ENCODE measurements around the gene MUSK. TPM values are rescaled to one million over a fixed set of nuclear protein-coding genes. Genes with fewer than 3 reads are reported as not detected.

The MUSK gene
- not detected in 2 replicates for total RNA-seq

DNA sequence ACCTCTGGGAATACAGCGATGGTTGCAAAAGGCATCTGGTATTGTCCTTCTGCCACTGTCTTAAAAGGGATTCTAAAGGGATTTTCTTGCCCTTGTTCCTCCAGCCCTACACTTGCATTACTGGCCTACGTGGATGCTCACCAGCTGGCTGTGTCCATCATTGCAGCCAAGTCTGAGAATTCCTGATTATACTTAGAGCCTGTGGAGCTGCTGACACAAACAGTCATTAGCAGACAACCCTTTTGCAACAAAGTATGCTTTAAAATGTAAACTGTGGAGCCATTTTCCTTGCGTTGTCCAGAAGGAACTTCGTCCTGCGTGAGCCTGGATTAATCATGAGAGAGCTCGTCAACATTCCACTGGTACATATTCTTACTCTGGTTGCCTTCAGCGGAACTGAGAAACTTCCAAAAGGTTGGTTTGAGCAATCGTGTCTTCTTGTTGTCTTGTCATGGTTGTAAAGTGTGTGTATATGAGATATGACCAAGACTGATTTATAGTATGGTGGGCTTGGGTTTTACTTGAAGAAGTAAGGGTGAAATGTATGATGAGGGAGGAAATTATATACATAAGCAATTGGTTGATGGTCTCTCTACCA, at the start of gene MUSK:
Gene MUSK, plus strand, starts transcription at position 222 of the 598 bp plus-strand sequence. Its CDS starts 114 bp downstream, at position 336.
- intact Hi-C loops (cut with micrococcal nuclease): no loop called here
- no peak within 1 kb of the TSS for H3K4me3 Mint-ChIP-seq (ENCODE audit: low read depth)
- no peaks in the 10 kb centered on the region for H3K9me3 Mint-ChIP-seq
- H3K27ac Mint-ChIP-seq: no peak within 1 kb of the TSS
- DNase-seq (ENCODE audit: low spot score): no peak
- no peaks in the 10 kb centered on the region for H3K27me3 Mint-ChIP-seq (ENCODE audit: low read depth)
- no peaks in the 10 kb centered on the region for H3K4me1 Mint-ChIP-seq (ENCODE audit: low read depth)
- no peaks in the 10 kb centered on the region for H3K36me3 Mint-ChIP-seq (ENCODE audit: low read depth)

DNA sequence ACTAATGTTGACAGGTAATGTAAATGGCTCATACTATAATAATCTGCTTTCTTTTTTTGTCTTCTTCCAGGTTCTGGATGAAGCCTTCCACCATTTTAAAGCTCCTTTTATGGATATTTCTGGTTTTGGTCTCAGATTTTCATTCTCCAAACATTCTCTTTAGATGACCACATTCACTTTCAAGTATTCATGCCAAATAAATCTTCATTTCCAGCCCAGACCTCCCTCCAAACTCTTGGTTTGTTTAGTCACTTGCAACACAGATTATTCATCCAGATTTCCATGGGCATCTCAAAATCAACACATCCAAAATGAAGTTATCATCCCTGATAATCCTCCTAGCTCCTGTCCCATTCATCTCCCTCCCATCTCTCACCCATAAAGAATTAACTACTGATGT, 48.8 kb upstream of the MUSK start:
- no peak for DNase-seq (ENCODE audit: low spot score)
- Mint-ChIP-seq H3K9me3 (no peaks in the 10 kb centered on the region), H3K36me3 (ENCODE audit: low read depth) (no peaks in the 10 kb centered on the region), H3K27ac (no peak overlapping the region), H3K27me3 (ENCODE audit: low read depth) (peaks cover 11% of the 10 kb centered on the region), H3K4me3 (ENCODE audit: low read depth) (no peak overlapping the region), H3K4me1 (ENCODE audit: low read depth) (no peaks in the 10 kb centered on the region)
- intact Hi-C loops (cut with micrococcal nuclease): loop anchor here (10.0 kb wide), 2 partner anchors 675 to 735 kb away; no protein-coding TSS in a partner anchor

DNA sequence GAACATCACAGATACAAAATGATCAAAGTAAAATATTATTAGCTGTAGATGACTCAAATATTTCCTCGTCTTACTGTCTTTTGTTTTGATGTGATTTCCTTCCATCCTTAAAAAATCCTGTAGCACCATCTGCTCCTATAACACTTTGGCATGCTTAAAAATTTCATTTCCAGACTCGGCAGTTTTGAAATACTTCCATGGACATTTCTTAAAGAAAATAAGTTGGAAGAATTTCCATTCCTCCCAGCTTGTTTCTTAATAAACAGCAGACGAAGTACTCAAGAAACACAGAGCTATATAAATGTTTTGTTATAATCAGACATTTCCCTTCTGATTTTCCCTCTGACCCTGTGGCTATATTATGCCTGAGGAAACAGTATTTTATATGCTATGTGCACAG, 47.9 kb upstream of the MUSK start:
- H3K36me3 Mint-ChIP-seq (ENCODE audit: low read depth): no peaks in the 10 kb centered on the region
- no peak overlapping the region for H3K4me3 Mint-ChIP-seq (ENCODE audit: low read depth)
- no peak overlapping the region for H3K27ac Mint-ChIP-seq
- intact Hi-C loops (cut with micrococcal nuclease): loop anchor here (10.0 kb wide), 2 partner anchors 674 to 736 kb away; no protein-coding TSS in a partner anchor
- no peak for DNase-seq (ENCODE audit: low spot score)
- H3K27me3 Mint-ChIP-seq (ENCODE audit: low read depth): peaks cover 11% of the 10 kb centered on the region
- H3K4me1 Mint-ChIP-seq (ENCODE audit: low read depth): no peaks in the 10 kb centered on the region
- H3K9me3 Mint-ChIP-seq: no peaks in the 10 kb centered on the region

DNA sequence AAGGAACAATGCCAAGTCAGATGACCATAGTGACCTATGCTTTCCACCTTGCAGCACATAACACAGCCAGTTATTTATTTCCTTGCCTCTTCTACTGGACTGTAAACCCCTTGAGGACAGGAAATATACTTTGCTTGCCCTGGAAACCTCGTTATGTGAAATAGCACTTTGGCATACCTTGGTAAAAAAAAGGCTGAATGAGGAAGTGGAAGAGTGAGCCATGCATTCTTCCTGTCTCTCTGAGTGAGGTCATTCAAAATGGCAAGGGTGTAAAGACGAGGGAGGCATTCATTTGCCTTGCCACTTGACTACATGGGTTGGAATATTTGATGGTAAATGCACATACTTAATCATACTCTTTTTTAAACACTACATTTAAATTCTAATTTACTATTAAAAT, 46.2 kb upstream of the MUSK start:
- Mint-ChIP-seq H3K4me1 (ENCODE audit: low read depth) (peaks cover 10% of the 10 kb centered on the region), H3K27ac (no peak overlapping the region), H3K27me3 (ENCODE audit: low read depth) (peaks cover 11% of the 10 kb centered on the region), H3K9me3 (no peaks in the 10 kb centered on the region), H3K36me3 (ENCODE audit: low read depth) (no peaks in the 10 kb centered on the region), H3K4me3 (ENCODE audit: low read depth) (no peak overlapping the region)
- no peak for DNase-seq (ENCODE audit: low spot score)
- intact Hi-C loops (cut with micrococcal nuclease): loop anchor here (2.0 to 10.0 kb wide), 3 partner anchors 196 to 738 kb away; no protein-coding TSS in a partner anchor

DNA sequence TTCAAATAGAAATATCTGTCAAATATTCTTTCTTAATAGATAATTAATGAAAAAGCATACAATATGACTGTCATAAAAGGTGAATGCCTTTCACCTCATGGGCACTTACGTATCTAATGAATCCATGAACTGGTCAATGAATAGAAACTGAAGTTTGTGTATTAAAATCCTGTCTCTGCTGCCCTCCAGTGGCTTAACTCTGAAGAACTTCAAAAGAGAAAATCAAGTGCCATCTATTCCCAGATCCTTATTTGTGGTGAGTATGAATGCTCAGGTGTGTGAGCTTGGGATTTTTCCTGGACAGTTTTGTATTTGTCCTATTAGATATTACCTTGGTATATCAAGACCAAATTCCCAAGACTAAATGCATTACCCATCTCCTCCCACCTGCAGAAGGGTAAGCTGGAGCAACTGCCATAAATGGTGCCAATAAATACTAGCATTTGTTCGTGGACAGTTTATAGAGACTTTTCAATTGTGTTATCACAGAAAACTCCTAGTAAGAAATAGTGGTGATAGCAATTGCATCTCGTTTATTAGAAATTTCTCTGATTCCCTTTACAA, 45.0 kb upstream of the MUSK start:
- Mint-ChIP-seq H3K27ac (no peak overlapping the region), H3K4me1 (ENCODE audit: low read depth) (peaks cover 10% of the 10 kb centered on the region), H3K27me3 (ENCODE audit: low read depth) (peaks cover 7% of the 10 kb centered on the region), H3K9me3 (no peaks in the 10 kb centered on the region), H3K36me3 (ENCODE audit: low read depth) (no peaks in the 10 kb centered on the region), H3K4me3 (ENCODE audit: low read depth) (no peak overlapping the region)
- intact Hi-C loops (cut with micrococcal nuclease): loop anchor here (1.0 to 10.0 kb wide), 5 partner anchors 169 to 739 kb away; no protein-coding TSS in a partner anchor
- no peak for DNase-seq (ENCODE audit: low spot score)

DNA sequence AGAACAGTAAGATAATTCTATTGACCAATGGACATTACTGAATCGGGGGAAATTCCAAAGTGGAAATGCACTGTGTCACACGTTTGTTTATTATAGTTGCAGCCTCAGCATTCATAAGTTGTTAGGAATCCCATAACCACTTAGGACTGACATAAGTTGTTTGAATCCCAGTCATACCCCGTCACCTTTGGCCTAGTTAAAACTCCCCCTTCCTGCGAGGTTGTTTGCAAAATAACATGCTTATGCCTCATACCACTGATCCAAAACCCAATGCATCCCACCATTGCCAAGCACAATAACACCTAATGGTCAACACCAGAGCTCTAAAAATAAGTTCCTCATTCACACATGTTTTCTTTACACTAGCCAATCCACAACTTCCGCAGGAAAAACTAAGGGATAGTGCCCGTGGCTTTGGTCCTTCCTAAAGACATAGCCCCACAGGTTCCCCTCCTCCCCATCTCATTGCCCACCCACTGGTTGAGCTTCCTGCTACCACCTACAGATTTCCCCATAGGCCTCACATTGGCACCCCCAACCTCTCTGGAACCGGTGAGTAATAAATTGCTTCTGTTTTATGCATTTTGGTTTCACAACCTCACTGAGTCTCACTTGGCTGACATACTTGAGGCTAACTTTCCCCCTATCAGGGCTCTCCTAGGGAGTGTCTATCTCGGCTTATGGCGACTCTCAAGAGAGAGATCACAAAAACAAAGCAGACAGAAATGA, 42.3 kb upstream of the MUSK start:
- Mint-ChIP-seq H3K4me1 (ENCODE audit: low read depth) (peaks cover 10% of the 10 kb centered on the region), H3K9me3 (no peaks in the 10 kb centered on the region), H3K36me3 (ENCODE audit: low read depth) (no peaks in the 10 kb centered on the region), H3K4me3 (ENCODE audit: low read depth) (no peak overlapping the region), H3K27ac (peak overlapping the region; percentile 53), H3K27me3 (ENCODE audit: low read depth) (no peaks in the 10 kb centered on the region)
- DNase-seq (ENCODE audit: low spot score): no peak
- intact Hi-C loops (cut with micrococcal nuclease): loop anchor here (1.0 to 10.0 kb wide), 4 partner anchors 65 to 741 kb away; partner anchors contain the start of gene TXN

DNA sequence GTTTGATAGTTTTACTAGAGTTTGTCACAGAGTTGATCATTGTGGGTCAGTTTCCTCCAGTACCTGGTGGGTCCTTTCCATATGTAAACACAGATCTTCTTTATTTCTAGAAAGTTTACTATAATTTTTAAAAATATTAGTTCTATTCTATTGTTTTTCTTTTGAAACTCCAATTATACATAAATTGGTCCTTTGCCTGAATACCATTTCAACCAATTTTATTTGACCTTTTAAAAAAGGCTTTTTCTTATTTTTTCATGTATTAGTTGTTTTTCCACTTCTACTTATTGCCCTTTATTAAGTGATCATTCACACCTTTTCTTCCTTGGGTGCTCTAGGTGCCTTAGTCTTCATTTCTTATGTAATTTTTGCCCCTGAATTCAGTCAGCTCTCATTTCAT, 33.0 kb upstream of the MUSK start:
- H3K4me1 Mint-ChIP-seq (ENCODE audit: low read depth): no peaks in the 10 kb centered on the region
- DNase-seq (ENCODE audit: low spot score): no peak
- no peak overlapping the region for H3K27ac Mint-ChIP-seq
- peaks cover 16% of the 10 kb centered on the region for H3K9me3 Mint-ChIP-seq
- intact Hi-C loops (cut with micrococcal nuclease): no loop called here
- no peaks in the 10 kb centered on the region for H3K27me3 Mint-ChIP-seq (ENCODE audit: low read depth)
- no peak overlapping the region for H3K4me3 Mint-ChIP-seq (ENCODE audit: low read depth)
- H3K36me3 Mint-ChIP-seq (ENCODE audit: low read depth): no peaks in the 10 kb centered on the region

DNA sequence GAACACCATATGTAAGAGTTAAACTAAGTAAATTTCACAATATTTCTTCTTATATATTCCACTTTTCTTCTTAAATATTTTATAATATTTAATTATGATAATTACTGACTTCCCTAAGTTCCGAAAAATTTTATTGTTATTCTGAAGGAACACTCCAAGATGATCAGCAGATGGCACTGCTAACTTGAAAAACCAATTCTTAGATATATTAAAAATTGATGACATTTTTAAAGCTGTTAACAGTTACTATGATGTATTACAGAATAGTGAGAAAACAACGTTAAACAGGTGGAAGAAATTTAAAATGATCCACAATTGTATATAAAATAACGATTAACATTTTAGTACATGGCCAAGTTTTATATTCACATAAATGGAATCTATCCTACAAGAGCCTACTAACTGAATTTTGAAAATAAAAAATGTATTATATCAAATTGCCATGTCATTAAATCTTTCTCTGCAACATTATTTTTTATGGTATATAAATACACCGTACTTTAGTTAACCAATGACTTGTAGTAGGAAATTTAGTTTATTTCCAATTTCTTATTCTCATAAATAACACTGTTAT, 30.1 kb upstream of the MUSK start:
- Mint-ChIP-seq H3K9me3 (peaks cover 16% of the 10 kb centered on the region), H3K36me3 (ENCODE audit: low read depth) (no peaks in the 10 kb centered on the region), H3K27ac (no peak overlapping the region), H3K4me1 (ENCODE audit: low read depth) (no peaks in the 10 kb centered on the region), H3K4me3 (ENCODE audit: low read depth) (no peak overlapping the region), H3K27me3 (ENCODE audit: low read depth) (no peaks in the 10 kb centered on the region)
- no peak for DNase-seq (ENCODE audit: low spot score)
- intact Hi-C loops (cut with micrococcal nuclease): no loop called here

DNA sequence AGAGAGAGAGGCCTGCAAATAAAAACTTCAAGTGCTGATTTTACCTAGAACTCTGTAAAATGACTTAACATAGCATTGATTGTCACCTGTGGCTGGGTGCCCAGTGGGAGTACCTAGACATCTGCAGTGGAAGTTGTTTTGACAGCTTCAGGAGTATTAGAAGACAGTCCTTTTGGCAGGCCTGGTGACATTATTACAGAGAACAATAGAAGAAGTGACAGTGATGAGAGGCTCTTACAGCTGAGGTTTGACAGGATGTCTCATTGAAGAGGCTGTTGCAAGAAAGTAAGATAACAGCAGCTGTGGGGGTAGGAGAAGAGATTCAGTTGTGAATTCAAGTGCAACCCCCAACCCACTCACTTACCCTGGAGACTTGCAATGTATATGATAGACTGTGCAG, 27.9 kb upstream of the MUSK start:
- DNase-seq (ENCODE audit: low spot score): no peak
- Mint-ChIP-seq H3K27me3 (ENCODE audit: low read depth) (no peaks in the 10 kb centered on the region), H3K4me1 (ENCODE audit: low read depth) (no peaks in the 10 kb centered on the region), H3K27ac (no peak overlapping the region), H3K36me3 (ENCODE audit: low read depth) (no peaks in the 10 kb centered on the region), H3K4me3 (ENCODE audit: low read depth) (no peak overlapping the region), H3K9me3 (peaks cover 3% of the 10 kb centered on the region)
- intact Hi-C loops (cut with micrococcal nuclease): no loop called here

DNA sequence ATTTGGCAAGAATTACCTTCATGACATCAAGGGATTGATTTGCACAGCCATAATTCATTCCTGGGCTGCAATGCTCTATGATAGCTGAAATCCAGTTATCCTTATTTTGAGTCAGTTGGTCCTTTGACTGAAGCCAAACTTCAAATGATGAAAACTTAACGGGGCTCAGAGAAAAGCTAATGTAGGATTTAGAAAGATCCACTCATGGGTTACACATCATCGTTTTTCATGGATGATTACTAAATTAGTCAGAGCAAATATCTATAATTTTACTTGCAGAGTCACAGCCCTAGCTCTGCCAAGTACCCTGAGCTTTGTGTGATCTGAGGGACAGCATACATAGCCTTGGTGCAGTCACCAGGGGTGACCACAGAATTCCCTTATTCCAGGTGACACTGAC, 27.3 kb upstream of the MUSK start:
- H3K4me1 Mint-ChIP-seq (ENCODE audit: low read depth): no peaks in the 10 kb centered on the region
- intact Hi-C loops (cut with micrococcal nuclease): no loop called here
- no peak overlapping the region for H3K4me3 Mint-ChIP-seq (ENCODE audit: low read depth)
- no peaks in the 10 kb centered on the region for H3K36me3 Mint-ChIP-seq (ENCODE audit: low read depth)
- DNase-seq (ENCODE audit: low spot score): no peak
- H3K27ac Mint-ChIP-seq: no peak overlapping the region
- no peaks in the 10 kb centered on the region for H3K9me3 Mint-ChIP-seq
- no peaks in the 10 kb centered on the region for H3K27me3 Mint-ChIP-seq (ENCODE audit: low read depth)

DNA sequence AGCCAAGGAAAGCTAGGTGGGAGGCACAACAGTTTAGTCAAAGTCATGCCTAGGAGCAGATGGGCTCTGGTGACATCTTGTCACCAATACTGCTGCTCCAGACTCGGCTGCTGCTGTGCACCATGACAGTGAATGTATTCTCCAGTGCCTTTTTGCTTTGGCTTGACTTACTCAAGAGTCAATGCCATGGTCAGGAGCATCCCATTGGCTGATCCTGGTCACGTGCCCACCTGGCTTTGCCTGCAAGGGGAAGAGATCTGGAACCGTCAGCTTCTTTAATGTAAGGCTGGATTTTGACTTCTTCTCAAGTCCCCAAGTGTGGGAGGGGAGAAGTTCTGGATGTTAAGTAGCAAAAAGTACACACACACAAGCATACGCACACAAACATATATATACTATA, 19.9 kb upstream of the MUSK start:
- Mint-ChIP-seq H3K36me3 (ENCODE audit: low read depth) (no peaks in the 10 kb centered on the region), H3K4me3 (ENCODE audit: low read depth) (no peak overlapping the region), H3K4me1 (ENCODE audit: low read depth) (no peaks in the 10 kb centered on the region), H3K27me3 (ENCODE audit: low read depth) (no peaks in the 10 kb centered on the region), H3K27ac (no peak overlapping the region), H3K9me3 (no peaks in the 10 kb centered on the region)
- no peak for DNase-seq (ENCODE audit: low spot score)
- intact Hi-C loops (cut with micrococcal nuclease): no loop called here

DNA sequence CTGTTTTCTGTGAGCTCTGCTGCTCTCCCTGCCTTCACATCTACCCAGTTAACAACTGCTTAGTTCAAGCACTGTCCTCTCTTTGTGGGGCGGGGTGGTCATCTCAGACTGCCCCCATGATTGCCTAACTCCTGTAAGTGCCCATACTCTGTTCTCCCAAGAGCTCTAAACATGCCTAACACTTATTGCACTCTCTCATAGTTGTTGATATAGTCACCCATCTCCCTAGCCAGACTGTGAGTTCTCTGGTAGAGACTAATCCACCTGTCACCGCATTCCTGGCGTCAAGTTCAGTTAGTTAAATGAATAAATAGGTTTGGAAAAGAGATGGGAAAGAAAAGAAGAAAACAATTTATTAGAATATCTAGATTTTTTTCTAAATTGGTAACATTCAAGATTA, 18.3 kb upstream of the MUSK start:
- Mint-ChIP-seq H3K27me3 (ENCODE audit: low read depth) (no peaks in the 10 kb centered on the region), H3K9me3 (no peaks in the 10 kb centered on the region), H3K36me3 (ENCODE audit: low read depth) (no peaks in the 10 kb centered on the region), H3K4me3 (ENCODE audit: low read depth) (no peak overlapping the region), H3K27ac (no peak overlapping the region), H3K4me1 (ENCODE audit: low read depth) (no peaks in the 10 kb centered on the region)
- intact Hi-C loops (cut with micrococcal nuclease): no loop called here
- DNase-seq (ENCODE audit: low spot score): no peak

DNA sequence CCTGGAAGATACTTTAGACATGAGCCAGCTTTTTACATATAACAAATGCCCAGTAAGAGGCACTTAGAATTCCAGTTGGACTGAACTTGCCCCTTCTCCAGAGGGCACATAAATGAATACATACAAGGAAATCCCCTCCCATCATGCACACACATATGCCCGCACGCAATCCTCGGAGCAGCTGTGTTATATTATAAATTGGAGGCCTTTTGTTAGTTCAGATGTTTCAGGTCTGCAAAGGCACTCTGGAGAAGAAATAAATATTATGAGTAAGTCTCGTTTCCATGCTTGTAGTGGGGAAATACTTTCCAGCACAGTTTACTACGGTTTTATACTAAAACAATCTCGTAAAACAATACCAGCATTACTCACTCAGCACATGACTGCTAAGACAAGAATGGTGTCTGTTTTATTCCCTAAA, 17.6 kb upstream of the MUSK start:
- DNase-seq (ENCODE audit: low spot score): no peak
- H3K27me3 Mint-ChIP-seq (ENCODE audit: low read depth): no peaks in the 10 kb centered on the region
- H3K36me3 Mint-ChIP-seq (ENCODE audit: low read depth): no peaks in the 10 kb centered on the region
- intact Hi-C loops (cut with micrococcal nuclease): no loop called here
- no peak overlapping the region for H3K4me3 Mint-ChIP-seq (ENCODE audit: low read depth)
- no peaks in the 10 kb centered on the region for H3K9me3 Mint-ChIP-seq
- H3K4me1 Mint-ChIP-seq (ENCODE audit: low read depth): no peaks in the 10 kb centered on the region
- no peak overlapping the region for H3K27ac Mint-ChIP-seq
